ENCODE results near the gene ENGASE.

The ENGASE gene

DNA sequence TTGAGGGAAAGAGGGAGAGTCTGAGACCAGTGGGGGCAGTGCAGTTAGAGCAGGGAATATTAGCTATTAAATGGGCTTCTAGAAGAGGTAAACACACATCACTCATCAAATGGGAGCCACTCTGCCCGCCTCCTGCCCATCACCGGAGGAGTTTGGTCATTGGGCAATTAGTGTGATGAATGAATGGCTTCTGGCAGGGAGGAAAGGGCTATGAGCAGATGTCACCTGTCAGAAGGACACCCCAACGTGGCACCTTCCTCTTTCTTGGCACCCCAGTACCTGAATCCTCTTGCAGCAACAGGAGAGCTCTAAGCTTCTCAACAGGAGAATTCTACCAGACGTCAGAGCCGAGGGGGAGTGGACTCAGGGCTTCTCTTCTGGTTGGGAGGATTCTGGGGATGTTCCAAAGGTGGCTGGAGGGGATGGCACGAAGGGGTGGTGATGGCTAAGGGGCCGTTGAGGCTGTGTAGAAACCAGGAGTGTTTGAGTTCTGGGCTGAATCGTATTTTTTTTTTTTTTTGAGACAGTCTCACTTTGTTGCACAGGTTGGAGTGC, 39.6 kb upstream of the ENGASE start:
- no peak overlapping the region for H3K4me2 ChIP-seq (ENCODE audit: low read depth, low read length, poor library complexity, severe bottlenecking)
- TF ChIP-seq EZH2phosphoT487 (IDR thresholded peaks at IDR 0.05; ENCODE audit: borderline replicate concordance): no peak
- TF ChIP-seq, protein P1, sequence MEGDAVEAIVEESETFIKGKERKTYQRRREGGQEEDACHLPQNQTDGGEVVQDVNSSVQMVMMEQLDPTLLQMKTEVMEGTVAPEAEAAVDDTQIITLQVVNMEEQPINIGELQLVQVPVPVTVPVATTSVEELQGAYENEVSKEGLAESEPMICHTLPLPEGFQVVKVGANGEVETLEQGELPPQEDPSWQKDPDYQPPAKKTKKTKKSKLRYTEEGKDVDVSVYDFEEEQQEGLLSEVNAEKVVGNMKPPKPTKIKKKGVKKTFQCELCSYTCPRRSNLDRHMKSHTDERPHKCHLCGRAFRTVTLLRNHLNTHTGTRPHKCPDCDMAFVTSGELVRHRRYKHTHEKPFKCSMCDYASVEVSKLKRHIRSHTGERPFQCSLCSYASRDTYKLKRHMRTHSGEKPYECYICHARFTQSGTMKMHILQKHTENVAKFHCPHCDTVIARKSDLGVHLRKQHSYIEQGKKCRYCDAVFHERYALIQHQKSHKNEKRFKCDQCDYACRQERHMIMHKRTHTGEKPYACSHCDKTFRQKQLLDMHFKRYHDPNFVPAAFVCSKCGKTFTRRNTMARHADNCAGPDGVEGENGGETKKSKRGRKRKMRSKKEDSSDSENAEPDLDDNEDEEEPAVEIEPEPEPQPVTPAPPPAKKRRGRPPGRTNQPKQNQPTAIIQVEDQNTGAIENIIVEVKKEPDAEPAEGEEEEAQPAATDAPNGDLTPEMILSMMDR (conservative IDR thresholded peaks at IDR 0.05; ENCODE audit: low read length): no peak
- no peak overlapping the region for H2AFZ ChIP-seq (ENCODE audit: low read length)
- no peak overlapping the region for H3K9ac ChIP-seq (ENCODE audit: low read depth, low read length, poor library complexity, severe bottlenecking)
- no peak overlapping the region for H3K4me3 ChIP-seq (ENCODE audit: low read length, poor library complexity, severe bottlenecking)
- H3K36me3 ChIP-seq (ENCODE audit: insufficient read depth, low read length): no peaks in the 10 kb centered on the region
- H3K79me2 ChIP-seq (ENCODE audit: insufficient read depth, low read length): no peaks in the 10 kb centered on the region
- H3K9me3 ChIP-seq (ENCODE audit: insufficient read depth, low read depth, low read length): no peaks in the 10 kb centered on the region
- H3K27me3 ChIP-seq (ENCODE audit: insufficient read depth, low read length, poor library complexity, severe bottlenecking): no peaks in the 10 kb centered on the region
- no peaks in the 10 kb centered on the region for H3K9me2 ChIP-seq (replicated peaks; ENCODE audit: low read depth, low read length)
- no peaks in the 10 kb centered on the region for H3F3A ChIP-seq (ENCODE audit: low read depth)
- H4K20me1 ChIP-seq (ENCODE audit: insufficient read depth, low read length, poor library complexity, severe bottlenecking): no peaks in the 10 kb centered on the region
- no peaks in the 10 kb centered on the region for H3K4me1 ChIP-seq (ENCODE audit: insufficient read depth, low read length, poor library complexity, severe bottlenecking)

DNA sequence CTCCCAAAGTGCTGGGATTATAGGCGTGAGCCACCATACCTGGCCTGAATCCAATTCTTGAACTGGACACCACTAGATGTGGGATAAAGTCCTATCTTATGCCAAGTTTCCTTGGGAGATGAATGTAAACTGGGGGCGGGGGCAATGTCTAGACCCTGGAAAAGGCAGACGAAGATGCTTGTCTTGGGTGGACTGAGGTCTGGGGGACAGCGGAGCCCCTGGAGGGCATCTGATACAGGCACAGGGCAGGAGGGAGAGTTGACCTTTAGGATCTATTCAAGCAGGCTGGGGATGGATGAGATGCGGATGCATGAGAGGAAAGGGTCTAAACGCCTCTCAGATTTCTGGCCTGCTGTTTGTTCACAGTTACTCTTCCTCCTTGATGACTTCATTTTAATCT, 38.9 kb upstream of the ENGASE start:
- Histone ChIP-seq H3K4me1 (ENCODE audit: insufficient read depth, low read length, poor library complexity, severe bottlenecking) (no peaks in the 10 kb centered on the region), H3K79me2 (ENCODE audit: insufficient read depth, low read length) (no peaks in the 10 kb centered on the region), H3K9me3 (ENCODE audit: insufficient read depth, low read depth, low read length) (no peaks in the 10 kb centered on the region), H3K27me3 (ENCODE audit: insufficient read depth, low read length, poor library complexity, severe bottlenecking) (no peaks in the 10 kb centered on the region), H3K4me3 (ENCODE audit: low read length, poor library complexity, severe bottlenecking) (no peak overlapping the region), H3F3A (ENCODE audit: low read depth) (no peaks in the 10 kb centered on the region), H3K36me3 (ENCODE audit: insufficient read depth, low read length) (no peaks in the 10 kb centered on the region), H3K9me2 (replicated peaks; ENCODE audit: low read depth, low read length) (no peaks in the 10 kb centered on the region), H4K20me1 (ENCODE audit: insufficient read depth, low read length, poor library complexity, severe bottlenecking) (no peaks in the 10 kb centered on the region), H3K9ac (ENCODE audit: low read depth, low read length, poor library complexity, severe bottlenecking) (no peak overlapping the region), H2AFZ (ENCODE audit: low read length) (no peak overlapping the region), H3K4me2 (ENCODE audit: low read depth, low read length, poor library complexity, severe bottlenecking) (no peak overlapping the region)
- TF ChIP-seq, protein P1 (conservative IDR thresholded peaks at IDR 0.05; ENCODE audit: low read length): no peak
- TF ChIP-seq EZH2phosphoT487 (IDR thresholded peaks at IDR 0.05; ENCODE audit: borderline replicate concordance): no peak

DNA sequence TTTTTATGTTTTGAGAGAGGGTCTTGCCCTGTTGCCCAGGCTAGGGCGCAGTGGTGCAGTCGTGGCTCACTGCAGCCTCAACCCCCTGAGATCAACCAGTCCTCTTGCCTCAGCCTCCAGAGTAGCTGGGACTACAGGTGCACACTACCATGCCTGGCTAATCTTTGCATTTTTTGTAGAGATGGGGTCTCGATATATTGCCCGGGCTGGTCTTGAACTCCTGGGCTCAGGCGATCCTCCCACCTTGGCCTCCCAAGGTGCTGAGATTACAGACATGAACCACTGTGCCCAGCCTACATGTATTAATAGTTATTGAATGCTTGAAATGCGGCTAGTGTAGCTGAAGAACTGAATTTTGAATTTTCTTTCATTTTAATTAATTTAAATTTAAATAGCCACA, 38.4 kb upstream of the ENGASE start:
- TF ChIP-seq, protein P1 (conservative IDR thresholded peaks at IDR 0.05; ENCODE audit: low read length): no peak
- no peak overlapping the region for H3K4me2 ChIP-seq (ENCODE audit: low read depth, low read length, poor library complexity, severe bottlenecking)

More for the DNA sequence above, 38.4 kb upstream of the ENGASE start:
- Histone ChIP-seq H3F3A (ENCODE audit: low read depth) (no peaks in the 10 kb centered on the region), H3K9me3 (ENCODE audit: insufficient read depth, low read depth, low read length) (no peaks in the 10 kb centered on the region), H3K4me1 (ENCODE audit: insufficient read depth, low read length, poor library complexity, severe bottlenecking) (no peaks in the 10 kb centered on the region), H3K9ac (ENCODE audit: low read depth, low read length, poor library complexity, severe bottlenecking) (no peak overlapping the region), H3K4me3 (ENCODE audit: low read length, poor library complexity, severe bottlenecking) (no peak overlapping the region), H2AFZ (ENCODE audit: low read length) (no peak overlapping the region), H4K20me1 (ENCODE audit: insufficient read depth, low read length, poor library complexity, severe bottlenecking) (no peaks in the 10 kb centered on the region), H3K79me2 (ENCODE audit: insufficient read depth, low read length) (no peaks in the 10 kb centered on the region), H3K27me3 (ENCODE audit: insufficient read depth, low read length, poor library complexity, severe bottlenecking) (no peaks in the 10 kb centered on the region), H3K36me3 (ENCODE audit: insufficient read depth, low read length) (no peaks in the 10 kb centered on the region), H3K9me2 (replicated peaks; ENCODE audit: low read depth, low read length) (no peaks in the 10 kb centered on the region)
